SH-SY5Y (cell line): Measurements from ENCODE around the gene P2RX4.

Experiments used
- GATA2 ChIP-seq: IDR thresholded peaks from 2 replicates; pipeline ENCODE4 v1.6.1; 2011; ENCODE audit warnings: mild to moderate bottlenecking, low read depth, low read length
- GATA3 ChIP-seq: IDR thresholded peaks from 2 replicates; pipeline ENCODE4 v1.6.1; 2011; ENCODE audit warnings: low read depth, mild to moderate bottlenecking, low read length, moderate library complexity

GRCh38 chr12:121184425-121184824 lies 25.5 kb upstream of the P2RX4 start:
- TF ChIP-seq GATA2 (no peak), GATA3 (no peak)
